Nephron (organoid): ENCODE measurements around the gene MYOF.
A peak's percentile ranks its signal among the peaks of the same experiment; 100 is the strongest.

ENCODE experiments used
- H3K27ac Mint-ChIP-seq, 3 experiments: 2 replicates each; pipeline ENCODE4 v1.8.0; 2020; ENCODE audit warnings: mixed read lengths in 3 of 3, mild to moderate bottlenecking in 2 of 3, moderate library complexity in 1 of 3
- H3K27me3 Mint-ChIP-seq: 2 replicates; pipeline ENCODE4 v1.8.0; 2021; ENCODE audit warnings: low read depth, mild to moderate bottlenecking, moderate library complexity, mixed read lengths
- H3K36me3 Mint-ChIP-seq: 2 replicates; pipeline ENCODE4 v1.8.0; 2020; ENCODE audit warnings: low read depth, mixed read lengths
- H3K4me1 Mint-ChIP-seq: 2 replicates; pipeline ENCODE4 v1.8.0; 2020; ENCODE audit warnings: mixed read lengths
- H3K4me3 Mint-ChIP-seq, 3 experiments: 2 replicates each; pipeline ENCODE4 v1.8.0; 2020; ENCODE audit warnings: mild to moderate bottlenecking in 3 of 3, mixed read lengths in 3 of 3, moderate library complexity in 2 of 3
- H3K9me3 Mint-ChIP-seq: 2 replicates; pipeline ENCODE4 v1.8.0; 2020; ENCODE audit warnings: mixed read lengths
- TF ChIP-seq, protein P1 (sequence below), 3 experiments: fragments of 200-600 bp; sonication (generic); IDR thresholded peaks; one replicate each; pipeline ENCODE4 v1.5.0; 2021; ENCODE audit warnings: antibody characterized with exemption in 3 of 3; ENCODE audit not compliant: unreplicated experiment in 3 of 3

The MYOF gene

DNA sequence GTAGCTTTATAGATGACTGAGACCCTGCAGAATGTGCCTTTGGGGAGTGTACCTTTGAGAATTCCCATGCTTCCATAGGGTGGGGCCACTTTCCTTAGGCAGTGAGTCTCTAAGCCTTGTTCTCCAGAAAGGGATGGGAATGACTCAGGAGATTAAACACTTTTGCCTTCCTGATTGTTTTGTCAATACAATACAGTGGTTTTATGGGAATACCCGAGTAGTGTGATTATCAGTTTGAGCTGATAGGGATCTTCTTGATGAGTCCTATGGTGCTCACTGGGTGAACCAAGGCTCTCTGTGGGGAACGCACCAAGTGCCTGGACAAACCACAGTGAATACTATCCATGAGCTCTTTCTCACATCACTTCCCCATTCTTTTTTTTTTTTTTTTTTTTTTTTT lies 6.3 kb downstream of the MYOF start:
- TF ChIP-seq, protein P1, sequence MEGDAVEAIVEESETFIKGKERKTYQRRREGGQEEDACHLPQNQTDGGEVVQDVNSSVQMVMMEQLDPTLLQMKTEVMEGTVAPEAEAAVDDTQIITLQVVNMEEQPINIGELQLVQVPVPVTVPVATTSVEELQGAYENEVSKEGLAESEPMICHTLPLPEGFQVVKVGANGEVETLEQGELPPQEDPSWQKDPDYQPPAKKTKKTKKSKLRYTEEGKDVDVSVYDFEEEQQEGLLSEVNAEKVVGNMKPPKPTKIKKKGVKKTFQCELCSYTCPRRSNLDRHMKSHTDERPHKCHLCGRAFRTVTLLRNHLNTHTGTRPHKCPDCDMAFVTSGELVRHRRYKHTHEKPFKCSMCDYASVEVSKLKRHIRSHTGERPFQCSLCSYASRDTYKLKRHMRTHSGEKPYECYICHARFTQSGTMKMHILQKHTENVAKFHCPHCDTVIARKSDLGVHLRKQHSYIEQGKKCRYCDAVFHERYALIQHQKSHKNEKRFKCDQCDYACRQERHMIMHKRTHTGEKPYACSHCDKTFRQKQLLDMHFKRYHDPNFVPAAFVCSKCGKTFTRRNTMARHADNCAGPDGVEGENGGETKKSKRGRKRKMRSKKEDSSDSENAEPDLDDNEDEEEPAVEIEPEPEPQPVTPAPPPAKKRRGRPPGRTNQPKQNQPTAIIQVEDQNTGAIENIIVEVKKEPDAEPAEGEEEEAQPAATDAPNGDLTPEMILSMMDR (IDR thresholded peaks at IDR 0.05; ENCODE audit: unreplicated experiment in 3 of 3): no peak
- H3K9me3 Mint-ChIP-seq: no peaks in the 10 kb centered on the region
- H3K36me3 Mint-ChIP-seq: peaks cover 3% of the 10 kb centered on the region
- no peaks in the 10 kb centered on the region for H3K27me3 Mint-ChIP-seq
- peaks cover 37% of the 10 kb centered on the region for H3K4me1 Mint-ChIP-seq
- H3K27ac Mint-ChIP-seq: peak overlapping the region in 1 of 3 experiments; percentile 56
- no peak overlapping the region for H3K4me3 Mint-ChIP-seq

DNA sequence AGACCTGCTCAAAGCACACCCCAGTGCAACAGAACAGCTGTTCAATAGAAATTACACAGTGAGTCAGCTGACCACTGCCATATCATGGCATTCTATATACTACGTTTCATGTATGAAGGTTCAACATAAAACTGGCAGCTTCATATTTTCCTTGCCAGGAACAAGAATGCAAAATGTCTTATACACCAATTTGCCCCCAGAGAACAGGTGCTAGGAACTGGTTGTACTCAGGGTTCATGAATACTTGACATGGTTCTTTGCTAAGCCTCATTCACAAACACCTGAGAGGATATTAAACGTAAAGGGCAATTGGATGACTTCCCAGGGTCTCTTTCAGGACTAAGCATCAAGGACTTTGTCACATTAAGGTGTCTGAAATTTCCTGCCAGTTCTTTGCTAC lies 6.9 kb downstream of the MYOF start:
- H3K4me3 Mint-ChIP-seq: no peak overlapping the region
- no peaks in the 10 kb centered on the region for H3K27me3 Mint-ChIP-seq
- TF ChIP-seq, protein P1 (IDR thresholded peaks at IDR 0.05; ENCODE audit: unreplicated experiment in 3 of 3): no peak
- H3K27ac Mint-ChIP-seq: peak overlapping the region in 1 of 3 experiments; percentile 56
- no peaks in the 10 kb centered on the region for H3K9me3 Mint-ChIP-seq
- H3K36me3 Mint-ChIP-seq: peaks cover 3% of the 10 kb centered on the region
- H3K4me1 Mint-ChIP-seq: peaks cover 34% of the 10 kb centered on the region

DNA sequence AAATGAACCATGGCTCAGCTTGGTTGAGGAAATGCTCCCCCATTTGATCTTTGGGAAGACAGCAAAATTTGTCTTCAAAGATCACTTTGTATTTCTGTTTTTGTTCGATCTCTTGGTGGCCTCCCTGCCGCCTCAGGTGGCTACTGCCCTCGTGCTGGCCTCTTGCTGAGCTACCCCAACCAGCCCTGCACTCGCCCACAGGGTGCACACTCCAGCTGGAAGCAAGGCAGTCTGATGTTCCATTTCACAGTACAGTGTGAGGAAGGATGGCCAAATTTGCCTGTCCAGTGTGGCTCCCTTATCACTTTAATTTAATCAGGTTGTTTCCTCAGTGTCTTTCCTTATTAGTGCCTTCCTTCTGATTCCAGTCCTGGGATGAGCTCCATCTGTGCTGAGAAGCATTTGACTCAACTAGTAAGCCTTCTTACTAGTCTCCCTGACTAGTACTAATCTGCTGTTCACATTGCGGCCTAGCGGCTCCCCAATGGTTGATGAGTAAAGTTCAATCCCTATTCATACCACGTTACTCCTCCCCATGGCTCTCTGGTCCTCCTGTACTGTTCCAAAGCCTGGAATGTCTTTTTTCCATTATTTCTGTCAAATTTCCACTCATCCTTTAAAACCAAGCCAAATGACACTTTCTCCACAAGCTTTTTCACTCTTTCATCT lies 8.2 kb downstream of the MYOF start:
- TF ChIP-seq, protein P1 (IDR thresholded peaks at IDR 0.05; ENCODE audit: unreplicated experiment in 3 of 3): no peak
- H3K27me3 Mint-ChIP-seq: no peaks in the 10 kb centered on the region
- H3K4me1 Mint-ChIP-seq: peaks cover 25% of the 10 kb centered on the region
- H3K36me3 Mint-ChIP-seq: peaks cover 3% of the 10 kb centered on the region
- H3K4me3 Mint-ChIP-seq: no peak overlapping the region
- H3K27ac Mint-ChIP-seq: no peak overlapping the region
- H3K9me3 Mint-ChIP-seq: no peaks in the 10 kb centered on the region

DNA sequence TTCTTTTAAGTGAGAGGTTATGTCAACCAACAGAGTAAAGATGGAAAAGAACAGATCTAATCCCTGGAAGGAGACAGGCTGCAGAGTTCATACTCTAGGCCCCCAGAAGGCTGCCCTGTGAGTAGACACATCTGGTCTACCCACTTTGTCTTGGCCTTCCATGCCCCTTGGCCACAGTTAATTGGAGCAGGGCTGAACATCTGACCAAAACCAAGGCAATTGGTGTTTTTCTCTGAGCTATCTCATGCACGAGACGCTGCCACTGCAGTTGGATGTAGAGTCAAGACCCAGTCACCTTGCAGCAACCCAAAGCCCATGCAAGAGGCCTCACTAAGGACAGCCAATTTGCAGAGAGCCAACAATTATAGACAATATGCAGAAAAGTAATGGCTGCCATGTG lies 9.0 kb downstream of the MYOF start:
- peaks cover 31% of the 10 kb centered on the region for H3K4me1 Mint-ChIP-seq
- no peak overlapping the region for H3K4me3 Mint-ChIP-seq
- H3K27me3 Mint-ChIP-seq: no peaks in the 10 kb centered on the region
- TF ChIP-seq, protein P1 (IDR thresholded peaks at IDR 0.05; ENCODE audit: unreplicated experiment in 3 of 3): no peak
- H3K9me3 Mint-ChIP-seq: no peaks in the 10 kb centered on the region
- H3K27ac Mint-ChIP-seq: no peak overlapping the region
- H3K36me3 Mint-ChIP-seq: peaks cover 3% of the 10 kb centered on the region

DNA sequence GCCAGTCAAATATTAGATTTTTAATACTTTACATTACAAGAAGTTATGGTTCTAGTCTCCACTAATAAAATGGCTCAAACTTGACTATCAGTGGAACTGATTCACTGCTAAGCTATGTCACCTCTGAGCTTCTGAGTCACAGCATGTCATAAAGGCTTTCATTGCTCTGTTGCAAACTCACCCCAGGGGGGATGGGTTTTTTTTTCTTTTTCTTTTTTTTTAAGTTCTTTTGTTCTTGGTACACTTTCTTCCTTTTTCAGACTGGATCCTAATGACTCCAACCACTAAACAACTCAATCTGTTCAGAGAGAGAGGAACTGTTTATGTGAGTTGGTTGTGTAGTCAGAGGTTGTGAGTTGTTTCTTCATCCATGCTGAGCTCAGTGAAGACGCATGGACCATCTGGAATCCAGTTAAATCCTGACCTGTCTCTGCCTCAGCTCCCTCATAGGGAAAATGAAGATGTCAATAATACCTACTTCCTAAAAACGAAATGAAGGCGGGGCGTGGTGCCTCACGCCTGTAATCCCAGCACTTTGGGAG lies 11.0 kb downstream of the MYOF start:
- no peak overlapping the region for H3K4me3 Mint-ChIP-seq
- TF ChIP-seq, protein P1 (IDR thresholded peaks at IDR 0.05; ENCODE audit: unreplicated experiment in 3 of 3): no peak

DNA sequence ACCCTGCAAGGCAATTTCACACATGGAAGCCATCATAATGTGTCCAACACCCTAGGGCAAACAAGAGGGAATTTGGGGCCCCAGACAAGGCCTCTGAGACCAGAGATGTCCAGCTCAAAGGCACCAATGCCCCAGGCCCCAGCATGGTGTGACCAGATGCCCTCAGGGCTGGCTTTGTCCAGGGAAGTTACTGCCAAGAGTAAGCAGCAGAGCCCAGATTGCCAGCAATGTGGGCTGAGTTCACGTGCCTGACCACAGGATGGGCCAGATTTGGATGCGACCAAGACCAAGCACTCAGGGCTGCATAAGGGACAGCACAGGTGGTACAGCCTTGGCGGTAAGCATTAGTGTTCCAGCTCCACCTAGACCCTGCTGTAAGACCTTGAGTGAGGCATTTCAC lies 12.7 kb downstream of the MYOF start:
- H3K27me3 Mint-ChIP-seq: no peaks in the 10 kb centered on the region
- H3K27ac Mint-ChIP-seq: no peak overlapping the region
- H3K4me1 Mint-ChIP-seq: peaks cover 23% of the 10 kb centered on the region
- H3K36me3 Mint-ChIP-seq: no peaks in the 10 kb centered on the region
- TF ChIP-seq, protein P1 (IDR thresholded peaks at IDR 0.05; ENCODE audit: unreplicated experiment in 3 of 3): no peak
- H3K4me3 Mint-ChIP-seq: no peak overlapping the region
- no peaks in the 10 kb centered on the region for H3K9me3 Mint-ChIP-seq

More for the DNA sequence above, 11.0 kb downstream of the MYOF start:
- Mint-ChIP-seq H3K27ac (peak overlapping the region in 2 of 3 experiments; percentile 10 to 76), H3K9me3 (no peaks in the 10 kb centered on the region), H3K36me3 (peaks cover 3% of the 10 kb centered on the region), H3K4me1 (peaks cover 24% of the 10 kb centered on the region), H3K27me3 (no peaks in the 10 kb centered on the region)
